Mammary epithelial cell (primary cell): Measurements from ENCODE around the gene ADARB1.

Experiments used
- CTCF ChIP-seq, 2 donors: IDR thresholded peaks in 1 of 2; conservative IDR thresholded peaks in 1 of 2; 2 replicates each; pipeline ENCODE4 v1.5.1; 2011 to 2012; ENCODE audit warnings: inconsistent platforms in 2 of 2, low read length in 2 of 2, mild to moderate bottlenecking in 2 of 2, control low read depth in 1 of 2, low read depth in 1 of 2; ENCODE audit not compliant: insufficient read depth in 1 of 2; ENCODE audit errors: extremely low read depth in 1 of 2
- EZH2 ChIP-seq: IDR thresholded peaks from 2 replicates; pipeline ENCODE4 v1.6.1; 2012; ENCODE audit warnings: low read length, inconsistent platforms, borderline replicate concordance

DNA sequence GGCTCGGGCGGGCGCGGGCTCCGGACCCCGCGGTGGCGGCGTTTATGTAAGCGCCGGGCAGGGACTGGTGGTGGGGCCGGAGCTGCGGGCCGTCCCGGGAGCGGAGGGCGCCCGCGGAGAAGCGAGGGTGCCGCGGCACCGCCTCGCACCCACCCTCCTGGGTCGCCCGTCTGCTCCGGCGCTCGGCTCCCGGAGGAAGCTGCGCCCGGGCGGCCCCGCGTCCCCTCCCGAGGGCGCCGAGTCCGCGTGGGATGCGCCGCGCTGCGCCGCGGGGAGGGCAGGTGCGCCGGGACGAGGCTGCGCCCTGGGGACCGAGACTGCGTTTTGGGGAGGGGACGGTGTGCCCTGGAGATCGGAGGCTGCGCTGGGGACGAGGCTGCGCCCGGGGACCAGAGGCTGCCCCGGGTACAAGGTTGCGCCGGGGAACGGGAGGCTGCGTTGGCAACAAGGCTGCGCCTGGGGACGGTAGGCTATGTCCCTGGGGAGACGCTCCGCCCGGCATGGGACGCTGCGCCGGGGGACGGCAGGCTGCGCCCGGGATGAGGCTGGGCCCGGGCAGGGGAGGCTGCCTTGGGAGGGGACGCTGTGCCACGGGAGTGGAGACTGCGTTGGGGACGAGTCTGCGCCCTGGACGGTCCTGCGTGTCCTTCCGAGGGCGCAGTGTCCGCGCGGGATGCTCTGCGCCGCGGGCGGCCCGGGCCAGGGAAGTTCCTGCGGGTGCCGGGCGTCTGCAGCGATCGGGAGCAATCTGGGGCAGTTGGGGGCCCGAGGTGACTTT is 627 bp downstream of the ADARB1 start:
- TF ChIP-seq EZH2: no peak
- TF ChIP-seq CTCF (conservative IDR thresholded peaks at IDR 0.05 in 1 of 2, IDR thresholded peaks at IDR 0.05 in 1 of 2; ENCODE audit: extremely low read depth in 1 of 2, insufficient read depth in 1 of 2, low read depth in 1 of 2, low read length in 2 of 2): no peak
